GM12801 (cell line): ENCODE results near the gene LY6G5C.

Source experiments
- CTCF ChIP-seq: IDR thresholded peaks from one replicate; pipeline ENCODE4 v1.5.1; 2011; ENCODE audit warnings: control low read depth; ENCODE audit not compliant: insufficient read length; ENCODE audit errors: extremely low read depth

LY6G5C gene

GRCh38 chr6:31654574-31655348 is 26.1 kb downstream of the LY6G5C start:
- TF ChIP-seq CTCF = no peak

- TF ChIP-seq CTCF = no peak
Measured at GRCh38 chr6:31652925-31653724, 27.7 kb downstream of the LY6G5C start.

GRCh38 chr6:31651602-31652191 is 29.2 kb downstream of the LY6G5C start:
- no peak for TF ChIP-seq CTCF

DNA sequence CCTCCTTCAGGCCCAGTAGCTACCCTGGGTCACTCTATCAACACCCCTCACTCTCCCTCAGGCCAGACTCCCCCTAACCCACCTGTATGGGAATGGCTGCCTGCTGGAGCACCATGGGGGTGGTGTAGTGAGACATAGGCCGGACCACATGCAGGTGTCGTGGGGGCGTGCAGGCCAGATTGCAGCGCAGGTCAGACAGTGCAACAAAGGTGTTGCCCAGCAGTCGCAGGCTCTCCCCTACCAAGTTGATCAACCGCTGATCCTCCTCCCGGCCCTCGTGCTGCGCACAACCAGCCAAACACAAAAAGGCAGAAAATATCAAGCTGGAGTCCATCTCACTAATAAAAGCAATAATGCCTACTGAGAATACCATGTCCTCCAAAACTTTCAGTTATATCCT is 35.5 kb downstream of the LY6G5C start:
- no peak for TF ChIP-seq CTCF

DNA sequence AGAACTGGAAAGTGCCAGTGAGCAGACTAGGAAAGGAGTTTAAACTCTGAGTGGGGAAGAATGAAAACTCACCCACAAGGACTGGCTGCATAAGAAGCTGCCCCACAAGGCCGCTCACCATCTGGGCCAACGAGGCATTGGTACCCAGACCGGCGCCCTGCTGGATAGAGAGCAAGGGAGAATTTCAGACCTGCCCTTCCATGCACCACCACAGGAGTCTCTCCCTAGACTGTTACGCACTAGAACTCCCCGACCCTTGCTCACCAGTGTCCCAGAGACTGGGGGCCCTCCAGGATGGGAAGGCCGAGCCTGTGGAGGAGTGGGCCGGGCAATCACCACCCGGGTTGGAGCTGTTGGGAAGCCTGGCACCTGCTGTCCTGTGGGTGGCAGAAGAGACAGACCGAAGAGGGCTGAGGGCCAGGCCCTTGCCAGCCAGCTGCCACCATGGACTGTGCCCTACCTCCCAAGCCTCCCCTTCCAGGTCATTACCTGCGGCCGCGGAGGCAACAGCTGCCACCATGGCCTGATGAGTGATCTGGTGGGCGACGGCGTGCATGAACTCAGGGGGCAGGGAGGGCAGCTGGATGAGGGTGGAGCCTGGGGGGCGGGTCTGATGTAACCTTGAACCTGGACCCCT is 36.9 kb downstream of the LY6G5C start:
- no peak for TF ChIP-seq CTCF

DNA sequence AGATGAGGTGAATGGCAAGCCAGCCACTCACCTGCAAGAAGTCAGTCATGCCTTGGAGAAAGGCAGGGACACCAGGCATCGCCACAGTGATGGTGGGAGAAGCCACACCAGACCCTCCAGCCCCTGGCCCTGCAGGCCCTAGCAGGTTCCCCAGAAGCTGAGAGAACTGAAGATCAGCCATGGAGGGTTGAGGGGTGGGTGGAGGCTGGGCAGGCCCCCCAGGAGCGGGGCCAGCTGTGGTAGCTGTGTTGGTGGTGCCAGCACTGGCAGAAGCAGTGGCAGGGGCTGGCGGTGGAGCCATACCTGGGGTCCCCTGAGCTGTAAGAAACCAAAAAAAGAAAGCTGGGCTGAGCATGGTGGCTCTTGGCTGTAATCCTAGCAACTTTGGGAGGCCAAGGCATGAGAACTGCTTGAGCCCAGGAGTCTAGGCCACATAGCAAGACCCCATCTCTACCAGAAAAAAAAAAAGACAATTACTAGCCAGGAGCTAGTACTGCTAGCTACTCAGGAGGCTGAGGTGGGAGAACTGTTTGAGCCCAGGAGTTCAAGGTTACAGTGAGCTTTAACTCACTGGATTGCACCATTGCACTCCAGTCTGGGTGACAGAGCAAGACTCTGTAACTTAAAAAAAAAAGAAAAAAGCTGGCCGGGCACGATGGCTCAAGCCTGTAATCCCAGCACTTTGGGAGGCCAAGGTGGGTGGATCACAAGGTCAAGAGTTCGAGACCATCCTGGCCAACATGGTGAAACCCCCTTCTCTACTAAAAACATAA is 37.9 kb downstream of the LY6G5C start:
- no peak for TF ChIP-seq CTCF
